DOHH2 (cell line): Measurements from ENCODE around the gene OSBPL9.

Experiments
- EZH2phosphoT487 ChIP-seq: fragments of 200-600 bp; sonication (generic); IDR thresholded peaks from 2 replicates; pipeline ENCODE4 v1.6.1; 2017; ENCODE audit warnings: borderline replicate concordance, mild to moderate bottlenecking, antibody characterized with exemption, low read length, moderate library complexity, mixed read lengths
- TF ChIP-seq, protein P1 (sequence below): fragments of 200-600 bp; sonication (generic); IDR thresholded peaks from one replicate; pipeline ENCODE4 v1.5.1; 2014; ENCODE audit warnings: antibody characterized with exemption, mild to moderate bottlenecking, low read depth, low read length; ENCODE audit not compliant: poor library complexity, severe bottlenecking

- TF ChIP-seq, protein P1, sequence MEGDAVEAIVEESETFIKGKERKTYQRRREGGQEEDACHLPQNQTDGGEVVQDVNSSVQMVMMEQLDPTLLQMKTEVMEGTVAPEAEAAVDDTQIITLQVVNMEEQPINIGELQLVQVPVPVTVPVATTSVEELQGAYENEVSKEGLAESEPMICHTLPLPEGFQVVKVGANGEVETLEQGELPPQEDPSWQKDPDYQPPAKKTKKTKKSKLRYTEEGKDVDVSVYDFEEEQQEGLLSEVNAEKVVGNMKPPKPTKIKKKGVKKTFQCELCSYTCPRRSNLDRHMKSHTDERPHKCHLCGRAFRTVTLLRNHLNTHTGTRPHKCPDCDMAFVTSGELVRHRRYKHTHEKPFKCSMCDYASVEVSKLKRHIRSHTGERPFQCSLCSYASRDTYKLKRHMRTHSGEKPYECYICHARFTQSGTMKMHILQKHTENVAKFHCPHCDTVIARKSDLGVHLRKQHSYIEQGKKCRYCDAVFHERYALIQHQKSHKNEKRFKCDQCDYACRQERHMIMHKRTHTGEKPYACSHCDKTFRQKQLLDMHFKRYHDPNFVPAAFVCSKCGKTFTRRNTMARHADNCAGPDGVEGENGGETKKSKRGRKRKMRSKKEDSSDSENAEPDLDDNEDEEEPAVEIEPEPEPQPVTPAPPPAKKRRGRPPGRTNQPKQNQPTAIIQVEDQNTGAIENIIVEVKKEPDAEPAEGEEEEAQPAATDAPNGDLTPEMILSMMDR: no peak
- TF ChIP-seq EZH2phosphoT487: no peak
These were observed 197.6 kb downstream of the OSBPL9 start for GRCh38 chr1:51814513-51814912.
